ENCODE results near the gene RORC.

The RORC gene

GRCh38 chr1:151828921-151829320, 2.7 kb downstream of the RORC start:
- TF ChIP-seq, protein P1, sequence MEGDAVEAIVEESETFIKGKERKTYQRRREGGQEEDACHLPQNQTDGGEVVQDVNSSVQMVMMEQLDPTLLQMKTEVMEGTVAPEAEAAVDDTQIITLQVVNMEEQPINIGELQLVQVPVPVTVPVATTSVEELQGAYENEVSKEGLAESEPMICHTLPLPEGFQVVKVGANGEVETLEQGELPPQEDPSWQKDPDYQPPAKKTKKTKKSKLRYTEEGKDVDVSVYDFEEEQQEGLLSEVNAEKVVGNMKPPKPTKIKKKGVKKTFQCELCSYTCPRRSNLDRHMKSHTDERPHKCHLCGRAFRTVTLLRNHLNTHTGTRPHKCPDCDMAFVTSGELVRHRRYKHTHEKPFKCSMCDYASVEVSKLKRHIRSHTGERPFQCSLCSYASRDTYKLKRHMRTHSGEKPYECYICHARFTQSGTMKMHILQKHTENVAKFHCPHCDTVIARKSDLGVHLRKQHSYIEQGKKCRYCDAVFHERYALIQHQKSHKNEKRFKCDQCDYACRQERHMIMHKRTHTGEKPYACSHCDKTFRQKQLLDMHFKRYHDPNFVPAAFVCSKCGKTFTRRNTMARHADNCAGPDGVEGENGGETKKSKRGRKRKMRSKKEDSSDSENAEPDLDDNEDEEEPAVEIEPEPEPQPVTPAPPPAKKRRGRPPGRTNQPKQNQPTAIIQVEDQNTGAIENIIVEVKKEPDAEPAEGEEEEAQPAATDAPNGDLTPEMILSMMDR (conservative IDR thresholded peaks at IDR 0.05; ENCODE audit: low read depth, low read length): no peak
- DNase-seq (ENCODE audit: low read depth): no peak
- H3K4me3 ChIP-seq (ENCODE audit: low read length): no peak overlapping the region

- no peak for DNase-seq (ENCODE audit: low read depth)
- no peak overlapping the region for H3K4me3 ChIP-seq (ENCODE audit: low read length)
- TF ChIP-seq, protein P1 (conservative IDR thresholded peaks at IDR 0.05; ENCODE audit: low read depth, low read length): no peak
These were observed 3.7 kb downstream of the RORC start for GRCh38 chr1:151827853-151828252.

DNA sequence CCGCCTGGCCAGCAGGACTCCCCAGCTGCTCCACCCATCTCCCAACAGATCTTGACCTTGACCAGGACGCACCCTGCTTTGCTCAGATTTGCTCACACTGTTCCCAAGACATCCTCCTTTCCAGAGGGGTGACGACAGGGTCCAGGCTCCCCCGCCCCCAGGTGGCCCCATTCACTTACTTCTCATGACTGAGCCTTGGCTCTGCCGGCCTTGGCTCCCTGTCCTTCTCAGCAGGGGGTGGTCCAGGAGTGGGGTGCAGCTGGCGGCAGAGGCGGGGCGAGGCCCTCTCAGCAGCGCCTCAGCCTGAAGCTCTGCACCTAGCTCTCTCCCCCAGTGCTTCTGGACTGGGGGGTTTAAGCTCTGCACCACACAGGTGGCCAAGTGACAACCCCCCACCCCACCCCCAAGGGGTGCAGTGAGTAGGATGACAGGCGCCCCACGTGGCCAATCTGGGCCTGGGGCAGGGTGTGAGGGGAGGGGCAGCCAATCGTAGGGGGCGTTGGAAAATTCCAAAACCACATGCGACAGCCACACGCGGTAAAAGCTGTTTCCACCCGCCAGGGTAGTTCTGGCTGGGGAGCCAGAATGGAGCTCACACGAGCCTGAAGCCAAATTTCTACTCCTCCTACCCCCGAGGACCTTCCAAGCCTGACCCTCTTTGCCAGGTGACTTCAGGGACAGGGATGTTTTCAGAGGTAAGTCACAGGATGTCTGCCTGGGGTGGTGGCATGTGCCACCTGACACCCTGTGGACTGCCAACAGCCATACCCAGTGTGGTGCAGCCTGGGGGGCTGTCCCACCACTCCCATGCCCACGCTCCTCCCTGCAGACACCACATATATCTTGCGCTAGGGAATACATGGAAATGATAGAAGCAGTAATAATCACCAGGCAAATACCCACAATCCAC, 5.6 kb downstream of the RORC start:
- DNase-seq (ENCODE audit: low read depth): no peak
- TF ChIP-seq, protein P1 (conservative IDR thresholded peaks at IDR 0.05; ENCODE audit: low read depth, low read length): no peak
- H3K4me3 ChIP-seq (ENCODE audit: low read length): no peak overlapping the region

- TF ChIP-seq, protein P1 (conservative IDR thresholded peaks at IDR 0.05; ENCODE audit: low read depth, low read length): no peak
- H3K4me3 ChIP-seq (ENCODE audit: low read length): no peak overlapping the region
- DNase-seq (ENCODE audit: low read depth): no peak
These were observed 6.4 kb downstream of the RORC start for GRCh38 chr1:151825204-151825603.

DNA sequence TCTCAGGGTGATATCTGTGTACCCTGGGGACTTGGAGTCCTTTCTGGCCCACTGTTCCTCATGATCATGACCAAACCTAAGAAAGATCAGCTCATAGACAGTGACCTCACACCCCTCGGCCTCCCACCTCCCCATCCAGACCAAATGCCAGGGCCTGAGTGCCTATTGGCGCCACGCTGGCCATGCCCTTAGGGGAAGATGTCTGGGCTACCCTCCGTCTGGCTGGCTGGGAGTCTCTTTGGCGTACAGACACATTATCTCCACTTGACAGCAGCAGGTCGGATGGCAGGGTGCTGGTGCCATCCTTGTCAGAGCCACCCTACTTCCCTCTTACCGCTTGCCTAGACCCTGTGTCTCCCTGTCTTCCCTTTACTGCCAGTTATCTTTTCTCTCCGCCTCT, 8.4 kb downstream of the RORC start:
- TF ChIP-seq, protein P1 (conservative IDR thresholded peaks at IDR 0.05; ENCODE audit: low read depth, low read length): no peak
- no peak overlapping the region for H3K4me3 ChIP-seq (ENCODE audit: low read length)
- DNase-seq (ENCODE audit: low read depth): no peak

- no peak for DNase-seq (ENCODE audit: low read depth)
- TF ChIP-seq, protein P1 (conservative IDR thresholded peaks at IDR 0.05; ENCODE audit: low read depth, low read length): no peak
- no peak overlapping the region for H3K4me3 ChIP-seq (ENCODE audit: low read length)
These were observed 9.2 kb downstream of the RORC start for GRCh38 chr1:151822404-151822803.

DNA sequence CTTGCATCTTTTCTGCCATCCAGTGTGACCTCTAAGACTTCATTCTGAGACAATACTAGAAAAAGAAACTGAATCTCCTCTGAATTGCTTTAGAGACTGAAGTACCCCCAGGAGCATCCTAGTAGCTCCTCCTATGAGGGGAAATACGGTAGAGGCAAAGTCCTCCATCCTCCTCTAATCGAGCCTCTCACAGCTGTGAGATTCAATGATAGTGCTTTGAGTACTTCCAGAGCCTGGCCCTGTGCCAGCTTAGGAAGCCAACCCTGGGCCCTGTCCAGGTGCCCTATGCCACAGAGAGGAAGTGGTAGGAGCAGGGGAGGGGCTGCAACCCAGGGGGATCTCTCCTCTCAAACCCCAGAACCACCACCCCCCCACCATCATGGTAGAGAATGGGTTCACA, 10.7 kb downstream of the RORC start:
- no peak overlapping the region for H3K4me3 ChIP-seq (ENCODE audit: low read length)
- no peak for DNase-seq (ENCODE audit: low read depth)
- TF ChIP-seq, protein P1 (conservative IDR thresholded peaks at IDR 0.05; ENCODE audit: low read depth, low read length): no peak

Data from retinal pigment epithelial cell (primary cell).